Activated CD8-positive, alpha-beta memory T cell treated with anti-CD3 and anti-CD28 coated beads for 4 hours (primary cell): ENCODE results near the gene FBLN7.
"Not testable (repeated sequence)": the region's sequence is repeated elsewhere in the genome, so short reads cannot be mapped to it uniquely, and the experiment has no call there.

Experiments used
- DNase-seq, 2 donors: peaks; one replicate each; pipeline ENCODE4 v3.0.0-alpha.2; 2020; ENCODE audit warnings: low read depth in 2 of 2

Gene FBLN7, protein sequence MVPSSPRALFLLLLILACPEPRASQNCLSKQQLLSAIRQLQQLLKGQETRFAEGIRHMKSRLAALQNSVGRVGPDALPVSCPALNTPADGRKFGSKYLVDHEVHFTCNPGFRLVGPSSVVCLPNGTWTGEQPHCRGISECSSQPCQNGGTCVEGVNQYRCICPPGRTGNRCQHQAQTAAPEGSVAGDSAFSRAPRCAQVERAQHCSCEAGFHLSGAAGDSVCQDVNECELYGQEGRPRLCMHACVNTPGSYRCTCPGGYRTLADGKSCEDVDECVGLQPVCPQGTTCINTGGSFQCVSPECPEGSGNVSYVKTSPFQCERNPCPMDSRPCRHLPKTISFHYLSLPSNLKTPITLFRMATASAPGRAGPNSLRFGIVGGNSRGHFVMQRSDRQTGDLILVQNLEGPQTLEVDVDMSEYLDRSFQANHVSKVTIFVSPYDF

DNA sequence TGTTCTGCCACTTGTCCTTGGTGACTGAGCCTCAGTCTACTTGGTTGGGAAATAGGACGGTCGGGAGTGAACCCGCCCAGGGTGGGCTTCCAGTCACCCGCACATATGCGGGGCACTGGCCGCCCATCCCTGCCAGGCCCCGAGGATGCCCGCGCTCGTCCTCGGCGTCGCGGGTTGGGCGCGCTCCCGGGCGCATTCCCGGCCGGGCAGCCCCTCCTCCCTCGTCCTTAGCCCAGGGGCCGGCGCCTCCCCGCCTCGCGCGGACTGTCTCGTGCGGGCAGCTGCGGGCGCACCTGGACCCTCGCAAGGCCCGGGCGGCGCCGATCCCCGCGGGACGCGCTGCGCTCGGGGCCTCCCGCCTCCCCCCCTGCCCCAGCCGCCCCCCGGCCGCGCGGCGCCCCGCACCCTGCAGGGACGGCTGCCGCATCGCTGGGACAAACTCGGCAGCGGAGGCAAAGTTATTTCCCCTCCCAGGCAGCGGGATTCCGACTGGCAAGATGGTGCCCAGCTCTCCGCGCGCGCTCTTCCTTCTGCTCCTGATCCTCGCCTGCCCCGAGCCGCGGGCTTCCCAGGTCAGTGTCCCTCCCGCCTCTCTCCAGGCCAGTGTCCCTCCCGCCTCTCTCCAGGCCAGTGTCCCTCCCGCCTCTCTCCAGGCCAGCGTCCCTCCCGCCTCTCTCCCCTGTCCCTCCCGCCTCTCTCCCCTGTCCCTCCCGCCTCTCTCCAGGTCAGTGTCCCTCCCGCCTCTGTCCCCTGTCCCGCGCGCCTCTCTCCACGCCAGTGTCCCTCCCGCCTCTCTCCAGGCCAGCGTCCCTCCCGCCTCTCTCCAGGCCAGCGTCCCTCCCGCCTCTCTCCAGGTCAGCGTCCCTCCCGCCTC, at the start of gene FBLN7:
FBLN7 (plus strand) TSS at position 227 of the 874 bp plus-strand sequence; CDS start at position 498, 271 bp downstream.
- DNase-seq: no peak

DNA sequence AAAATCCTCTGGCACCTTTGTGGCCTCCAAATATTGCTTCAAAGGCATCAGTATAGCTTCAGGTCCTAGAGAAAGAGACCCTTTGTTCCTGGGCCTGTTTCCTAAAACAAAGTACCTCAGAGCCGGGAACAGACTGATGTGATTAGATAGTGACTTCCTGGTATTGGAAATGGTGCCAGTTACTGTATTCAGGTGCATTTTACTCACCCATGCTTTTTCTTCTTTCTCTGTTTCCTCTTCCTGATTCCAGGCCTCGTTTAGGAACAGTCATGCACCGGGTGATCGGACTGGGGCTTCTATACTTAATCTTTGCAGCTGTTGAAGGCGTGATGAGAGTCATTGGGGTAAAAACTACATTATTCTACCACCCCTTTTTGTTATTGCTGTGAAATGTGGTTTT, 48.8 kb upstream of the FBLN7 start:
- DNase-seq: no peak

DNA sequence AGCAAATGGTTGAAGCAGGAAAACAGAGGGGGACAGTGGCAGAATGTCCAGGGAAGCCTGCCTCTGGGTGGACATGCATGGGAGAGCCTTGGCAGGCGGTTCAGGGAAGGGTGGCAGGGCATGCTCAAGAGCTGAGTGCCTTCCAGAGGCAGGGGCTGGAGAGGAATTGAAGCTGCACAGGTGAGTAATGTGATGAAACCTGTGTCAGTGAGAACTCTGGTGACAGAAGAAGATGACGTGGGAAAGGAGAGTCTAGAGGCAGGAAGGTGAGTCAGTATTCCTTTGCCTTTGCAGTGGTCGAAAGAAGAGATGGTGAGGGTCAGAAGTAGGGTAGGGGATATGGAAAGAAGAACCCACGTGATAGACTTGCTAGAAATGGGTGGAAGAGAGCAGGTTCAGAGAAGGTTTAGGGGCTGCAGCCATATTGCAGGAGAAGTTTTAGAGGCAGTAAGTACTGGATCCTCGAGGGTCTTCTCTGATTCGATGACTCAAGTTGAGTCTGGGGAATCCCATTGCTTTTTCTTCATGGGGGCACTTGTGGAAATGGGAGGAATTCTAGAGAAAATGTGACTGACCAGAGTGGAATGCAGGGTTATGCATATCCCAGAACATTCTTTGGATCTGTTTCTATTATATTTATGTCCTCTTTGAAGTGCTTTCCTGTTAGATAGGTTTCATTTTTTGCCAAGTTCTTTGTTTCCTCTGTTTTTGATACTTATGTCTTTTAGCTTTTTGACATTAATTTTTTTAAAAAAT, 45.7 kb upstream of the FBLN7 start:
- no peak for DNase-seq

DNA sequence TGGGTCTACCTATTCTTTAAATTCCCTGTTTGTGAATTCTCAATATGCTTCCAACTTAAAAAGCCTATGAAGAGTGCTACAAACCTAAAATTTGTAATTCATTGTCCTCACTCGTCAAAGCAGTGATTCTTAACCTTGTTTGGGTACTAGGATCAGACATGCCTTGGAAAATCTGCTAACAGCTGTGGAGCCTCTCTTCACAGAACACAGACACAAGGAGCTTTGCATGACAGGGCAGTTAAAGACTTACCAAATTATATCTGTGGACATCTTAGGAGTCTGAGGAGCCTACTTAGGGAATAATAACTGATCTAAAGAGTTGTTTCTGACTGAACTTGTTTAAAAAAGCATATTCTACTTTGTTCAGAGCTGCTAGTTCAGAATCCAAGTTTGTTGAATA, 45.0 kb upstream of the FBLN7 start:
- no peak for DNase-seq

DNA sequence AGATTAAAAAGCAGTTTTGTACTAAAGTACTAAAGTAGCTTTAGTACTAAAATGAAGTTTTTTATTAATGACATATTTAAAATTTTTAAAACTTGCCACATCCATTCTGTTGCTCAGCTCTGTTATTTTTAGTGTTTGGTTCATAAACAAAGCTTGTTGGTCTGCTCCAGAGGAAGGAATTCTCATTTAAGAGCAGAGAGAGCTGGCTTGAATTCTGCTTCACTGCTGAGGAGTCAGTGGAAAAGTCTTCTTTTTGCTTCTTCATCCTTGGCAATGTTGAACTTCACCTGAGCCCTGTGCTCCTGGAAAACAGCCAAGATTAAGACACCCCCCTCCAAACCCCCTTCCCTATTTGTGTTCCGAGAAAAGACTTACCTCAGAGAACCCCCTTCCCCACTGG, 42.5 kb upstream of the FBLN7 start:
- no peak for DNase-seq

DNA sequence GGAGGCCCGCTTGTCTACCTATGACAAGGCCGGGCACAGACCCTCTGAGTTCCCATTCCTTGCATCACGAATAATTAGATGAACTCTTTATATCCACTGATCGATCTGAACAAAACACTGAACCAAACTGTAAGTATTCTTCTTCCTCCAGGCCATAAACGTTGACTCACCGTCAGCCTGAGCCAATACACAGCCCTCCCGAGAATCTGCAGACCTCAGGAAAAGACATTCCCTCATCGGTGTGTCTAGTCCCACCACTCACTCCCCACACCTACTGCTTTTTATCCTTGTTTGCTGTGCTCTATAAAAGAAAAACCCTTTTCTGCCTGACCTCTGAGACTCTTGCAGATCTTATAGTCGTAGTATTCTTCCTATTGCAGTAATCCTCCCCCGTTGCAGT, 42.1 kb upstream of the FBLN7 start:
- DNase-seq: no peak

DNA sequence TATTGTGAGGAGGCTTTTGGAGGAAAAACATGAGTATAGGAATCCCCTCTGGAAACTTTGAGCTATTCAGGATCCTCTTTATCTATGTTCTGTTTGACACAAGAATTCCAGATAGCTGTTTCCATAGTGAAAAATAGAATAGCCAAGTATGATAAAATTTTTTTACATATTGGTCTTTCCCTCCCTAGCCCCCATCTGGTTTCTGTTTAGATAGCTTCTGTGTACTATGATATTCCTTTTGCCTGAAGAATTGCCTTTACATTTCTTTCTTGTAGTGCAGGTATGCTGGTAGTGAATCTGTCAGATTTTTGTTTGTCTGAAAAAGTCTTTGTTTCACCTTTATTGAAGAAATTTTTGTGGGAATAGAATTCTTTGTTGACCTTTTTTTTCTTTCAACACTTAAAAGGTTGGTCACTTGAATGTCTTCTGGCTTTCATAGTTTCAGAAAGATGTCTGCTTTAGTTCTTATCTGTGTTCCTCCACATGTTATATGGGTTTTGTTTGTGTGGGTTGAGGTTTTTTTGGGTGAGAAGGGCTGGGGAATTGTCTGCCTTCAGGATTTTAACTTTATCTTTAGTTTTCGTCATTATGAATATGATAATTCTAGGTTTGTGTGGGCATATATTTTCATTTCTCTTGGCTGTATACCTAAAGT, 29.9 kb upstream of the FBLN7 start:
- DNase-seq: no peak

DNA sequence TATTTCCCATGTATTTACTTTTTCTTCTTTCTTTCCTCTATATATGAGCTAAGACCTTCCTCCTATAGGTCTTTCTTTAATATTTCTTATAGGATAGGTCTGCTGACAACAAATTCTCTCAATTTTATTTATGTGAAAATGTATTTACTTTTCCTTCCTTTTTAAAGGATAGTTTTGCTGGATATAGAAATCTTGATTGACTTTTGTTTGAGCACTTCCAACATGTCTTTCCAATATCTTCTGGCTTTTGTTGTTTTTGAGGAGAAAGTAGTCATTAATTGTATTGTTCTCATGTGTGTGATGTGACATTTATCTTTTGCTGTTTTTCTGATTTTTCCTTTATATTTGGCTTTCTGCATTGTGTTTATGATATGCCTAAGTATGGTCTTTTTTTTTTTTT, 28.9 kb upstream of the FBLN7 start:
- no peak for DNase-seq

DNA sequence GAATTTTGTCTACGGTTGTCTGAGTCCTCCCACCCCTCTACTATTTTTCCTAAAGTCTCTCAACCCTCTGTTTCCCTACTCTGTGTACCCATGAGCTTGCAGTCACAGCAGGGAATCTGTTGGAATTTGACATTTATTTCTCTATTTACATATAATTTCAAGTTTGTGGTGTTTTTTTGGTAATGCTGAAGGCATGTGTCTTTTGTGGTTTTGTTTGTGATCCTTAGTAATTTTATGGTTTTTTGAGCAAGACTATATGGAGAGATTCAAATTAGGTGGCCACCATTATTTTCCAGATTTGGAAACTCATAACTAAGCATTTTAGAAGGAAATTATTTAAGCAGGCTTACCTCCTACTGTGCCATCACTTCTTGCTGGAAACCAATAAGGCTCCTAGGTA, 27.2 kb upstream of the FBLN7 start:
- no peak for DNase-seq

DNA sequence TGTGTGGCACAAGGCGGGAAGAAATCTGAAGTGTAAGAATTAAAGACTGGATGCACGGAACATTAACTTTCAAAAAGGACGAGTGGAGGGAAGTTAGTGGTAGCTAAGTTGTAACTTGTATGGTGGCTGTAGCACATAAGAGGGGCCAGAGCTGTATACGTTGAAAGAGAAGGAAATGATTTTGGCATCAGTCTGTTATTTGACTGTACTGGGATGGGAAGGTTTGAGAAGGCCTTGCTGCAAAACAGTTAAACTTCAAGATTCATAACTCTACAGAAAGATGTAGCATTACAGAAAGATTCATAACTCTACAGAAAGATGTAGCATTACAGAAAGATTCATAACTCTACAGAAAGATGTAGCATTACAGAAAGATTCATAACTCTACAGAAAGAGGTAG, 24.8 kb upstream of the FBLN7 start:
- not testable (repeated sequence) for DNase-seq

DNA sequence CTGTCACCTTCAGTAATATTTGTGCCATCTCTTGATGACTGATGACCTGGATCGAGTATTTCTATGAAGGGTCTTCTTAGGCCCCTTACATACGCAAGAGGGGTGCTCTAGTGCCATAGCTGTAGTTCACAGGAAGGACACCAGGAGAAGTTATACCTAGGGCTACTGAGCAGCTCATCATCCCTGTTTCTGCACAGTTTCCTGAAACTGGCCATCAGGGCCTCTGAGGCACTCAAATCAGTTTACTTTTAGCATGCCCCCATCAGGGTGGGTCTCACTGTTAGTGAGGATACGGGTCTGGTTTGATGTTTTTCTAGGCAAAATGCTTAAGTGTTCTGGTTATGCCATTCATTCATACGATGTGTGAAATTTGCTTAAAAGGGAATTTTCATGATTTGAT, 20.0 kb upstream of the FBLN7 start:
- DNase-seq: no peak

DNA sequence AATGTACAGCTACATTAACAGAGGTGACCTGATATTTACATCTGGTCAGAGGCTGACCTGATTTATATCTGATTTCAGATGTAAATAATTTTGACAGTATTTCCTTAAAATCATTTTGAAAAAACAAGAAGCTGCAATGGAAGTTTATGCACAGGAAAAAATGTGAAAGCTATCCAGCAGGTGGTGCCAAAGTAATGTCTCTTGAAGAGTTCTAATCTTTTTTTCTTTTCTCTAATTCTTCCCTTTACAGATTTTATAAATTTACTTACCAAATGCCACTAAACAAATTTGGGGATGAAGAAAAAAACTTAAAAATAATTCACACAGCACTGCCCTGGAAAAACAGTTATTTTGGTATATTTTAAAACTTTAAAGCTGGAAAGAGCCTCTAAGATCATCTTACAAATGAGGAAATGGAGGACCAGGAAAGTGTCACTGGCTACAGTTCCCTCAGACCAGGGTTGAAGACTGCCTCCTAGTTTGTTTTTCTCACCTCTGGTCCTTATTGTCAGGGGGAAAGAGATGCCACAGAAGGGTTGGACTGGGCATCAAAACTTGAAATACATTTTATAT, 16.4 kb upstream of the FBLN7 start:
- peak in 1 of 2 donors; percentile 21 for DNase-seq

DNA sequence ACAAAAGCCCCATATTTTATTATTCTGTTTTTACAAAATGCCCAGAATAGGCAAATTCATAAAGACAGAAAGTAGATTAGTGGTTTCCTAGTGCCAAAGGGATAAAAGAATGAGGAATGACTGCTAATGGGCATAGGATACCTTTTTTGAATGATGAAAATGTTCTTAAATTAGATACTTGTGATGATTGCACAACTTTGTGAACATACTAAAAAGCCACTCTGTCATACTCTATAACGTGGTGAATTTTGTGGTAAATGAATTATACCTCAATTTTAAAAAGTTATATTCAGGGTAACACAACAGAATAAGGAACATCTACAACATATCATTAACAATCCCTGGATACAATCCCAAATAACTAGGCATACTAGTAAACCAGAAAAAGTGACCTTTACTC, 9.1 kb upstream of the FBLN7 start:
- no peak for DNase-seq

DNA sequence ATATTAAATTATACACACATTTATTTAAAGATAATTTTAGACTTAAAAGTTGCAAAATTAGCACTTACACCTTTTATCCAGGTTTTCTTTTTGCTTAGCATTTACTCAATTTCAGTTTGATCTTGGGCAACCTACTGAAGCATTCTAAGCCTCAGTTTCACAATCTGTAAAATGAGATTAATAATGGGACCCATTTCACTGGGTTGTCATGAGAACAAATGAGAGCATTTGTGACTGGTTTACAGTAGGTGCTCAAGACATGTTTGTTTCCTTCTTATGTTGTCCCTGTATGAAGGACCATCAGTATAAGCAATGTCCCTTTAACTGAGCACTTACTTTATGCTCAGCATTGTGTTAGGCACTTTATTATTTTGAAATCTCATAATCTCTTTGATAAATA, 4.8 kb upstream of the FBLN7 start:
- no peak for DNase-seq

DNA sequence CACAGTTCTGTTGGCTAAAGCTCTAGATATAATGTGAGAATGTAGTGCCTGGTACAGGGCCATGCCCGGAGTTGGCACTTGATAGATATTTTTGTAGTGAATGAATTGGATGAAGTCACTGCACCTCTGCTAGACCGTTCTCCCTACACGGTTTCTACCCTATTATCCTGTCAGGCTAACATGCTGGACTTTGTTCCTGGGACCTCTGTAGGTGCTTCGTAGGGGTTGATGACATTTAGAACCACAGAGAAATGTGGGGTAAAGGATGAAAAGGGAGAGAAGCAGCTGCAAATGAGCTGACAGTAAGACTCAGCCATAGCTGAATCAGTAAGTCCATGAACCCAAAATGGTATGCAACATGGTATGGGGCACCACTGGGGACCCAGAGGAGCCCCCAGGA, 4.1 kb upstream of the FBLN7 start:
- DNase-seq: no peak

DNA sequence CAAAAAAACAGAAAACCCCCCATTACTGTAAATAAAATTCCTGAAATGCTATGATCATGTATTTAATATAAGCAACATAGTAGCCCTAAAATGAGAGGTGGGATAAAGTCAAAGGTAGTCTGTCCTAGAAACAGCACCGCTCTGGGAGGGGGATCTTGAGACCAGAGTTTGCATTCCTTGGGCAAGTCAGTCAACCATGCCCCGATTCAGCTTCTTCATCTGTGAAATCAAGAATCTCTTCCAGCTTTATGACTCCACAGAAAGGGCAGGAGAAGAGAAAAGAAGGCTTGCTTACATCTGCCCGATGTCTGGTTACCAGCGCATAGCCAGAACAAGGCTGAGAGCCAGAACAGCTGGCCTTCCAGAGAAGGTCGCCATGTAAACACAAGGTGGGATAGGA, 2.1 kb upstream of the FBLN7 start:
- no peak for DNase-seq

DNA sequence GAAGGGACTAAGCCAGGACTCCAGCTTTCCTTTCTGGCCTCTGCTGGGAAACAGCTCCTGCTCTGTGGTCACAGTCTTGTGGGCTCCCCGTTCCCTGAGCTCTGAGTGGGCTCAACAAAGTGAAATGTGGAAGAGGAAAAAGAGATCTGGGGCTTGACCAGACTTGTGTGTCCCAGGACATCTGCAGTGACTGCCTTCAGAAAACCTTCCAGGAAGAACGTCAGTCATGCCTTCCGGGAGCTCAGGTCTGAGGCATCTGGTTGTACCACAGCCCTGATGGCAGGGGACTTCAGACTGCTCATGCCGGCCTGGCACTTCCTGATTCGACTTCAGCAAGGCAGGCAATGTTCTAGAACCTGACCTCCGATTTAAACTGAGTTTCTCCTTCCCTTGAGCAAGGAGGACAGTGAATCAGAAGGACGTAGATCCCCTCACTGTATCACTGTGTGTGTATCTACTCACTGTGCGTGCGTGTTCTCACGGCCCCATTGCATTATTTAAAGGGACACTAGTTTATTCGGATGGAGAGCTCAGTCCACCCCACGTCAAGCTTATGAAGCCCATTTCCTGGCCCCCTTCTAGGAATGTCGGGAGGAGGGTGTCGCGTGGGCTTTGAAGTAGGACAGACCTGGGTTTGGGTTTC, 548 bp upstream of the FBLN7 start:
- no peak for DNase-seq

DNA sequence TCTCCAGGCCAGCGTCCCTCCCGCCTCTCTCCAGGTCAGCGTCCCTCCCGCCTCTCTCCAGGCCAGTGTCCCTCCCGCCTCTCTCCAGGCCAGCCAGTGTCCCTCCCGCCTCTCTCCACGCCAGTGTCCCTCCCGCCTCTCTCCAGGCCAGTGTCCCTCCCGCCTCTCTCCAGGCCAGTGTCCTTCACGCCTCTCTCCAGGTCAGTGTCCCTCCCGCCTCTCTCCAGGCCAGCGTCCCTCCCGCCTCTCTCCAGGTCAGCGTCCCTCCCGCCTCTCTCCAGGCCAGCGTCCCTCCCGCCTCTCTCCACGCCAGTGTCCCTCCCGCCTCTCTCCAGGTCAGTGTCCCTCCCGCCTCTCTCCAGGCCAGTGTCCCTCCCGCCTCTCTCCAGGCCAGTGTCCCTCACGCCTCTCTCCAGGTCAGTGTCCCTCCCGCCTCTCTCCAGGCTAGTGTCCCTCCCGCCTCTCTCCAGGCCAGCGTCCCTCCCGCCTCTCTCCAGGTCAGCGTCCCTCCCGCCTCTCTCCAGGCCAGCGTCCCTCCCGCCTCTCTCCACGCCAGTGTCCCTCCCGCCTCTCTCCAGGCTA, 939 bp downstream of the FBLN7 start:
- DNase-seq: not testable (repeated sequence)

DNA sequence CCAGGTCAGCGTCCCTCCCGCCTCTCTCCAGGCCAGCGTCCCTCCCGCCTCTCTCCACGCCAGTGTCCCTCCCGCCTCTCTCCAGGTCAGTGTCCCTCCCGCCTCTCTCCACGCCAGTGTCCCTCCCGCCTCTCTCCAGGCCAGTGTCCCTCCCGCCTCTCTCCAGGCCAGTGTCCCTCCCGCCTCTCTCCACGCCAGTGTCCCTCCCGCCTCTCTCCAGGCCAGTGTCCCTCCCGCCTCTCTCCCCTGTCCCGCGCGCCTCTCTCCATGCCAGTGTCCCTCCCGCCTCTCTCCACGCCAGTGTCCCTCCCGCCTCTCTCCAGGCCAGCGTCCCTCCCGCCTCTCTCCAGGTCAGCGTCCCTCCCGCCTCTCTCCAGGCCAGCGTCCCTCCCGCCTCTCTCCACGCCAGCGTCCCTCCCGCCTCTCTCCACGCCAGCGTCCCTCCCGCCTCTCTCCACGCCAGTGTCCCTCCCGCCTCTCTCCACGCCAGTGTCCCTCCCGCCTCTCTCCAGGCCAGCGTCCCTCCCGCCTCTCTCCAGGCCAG, 1.5 kb downstream of the FBLN7 start:
- DNase-seq: not testable (repeated sequence)

DNA sequence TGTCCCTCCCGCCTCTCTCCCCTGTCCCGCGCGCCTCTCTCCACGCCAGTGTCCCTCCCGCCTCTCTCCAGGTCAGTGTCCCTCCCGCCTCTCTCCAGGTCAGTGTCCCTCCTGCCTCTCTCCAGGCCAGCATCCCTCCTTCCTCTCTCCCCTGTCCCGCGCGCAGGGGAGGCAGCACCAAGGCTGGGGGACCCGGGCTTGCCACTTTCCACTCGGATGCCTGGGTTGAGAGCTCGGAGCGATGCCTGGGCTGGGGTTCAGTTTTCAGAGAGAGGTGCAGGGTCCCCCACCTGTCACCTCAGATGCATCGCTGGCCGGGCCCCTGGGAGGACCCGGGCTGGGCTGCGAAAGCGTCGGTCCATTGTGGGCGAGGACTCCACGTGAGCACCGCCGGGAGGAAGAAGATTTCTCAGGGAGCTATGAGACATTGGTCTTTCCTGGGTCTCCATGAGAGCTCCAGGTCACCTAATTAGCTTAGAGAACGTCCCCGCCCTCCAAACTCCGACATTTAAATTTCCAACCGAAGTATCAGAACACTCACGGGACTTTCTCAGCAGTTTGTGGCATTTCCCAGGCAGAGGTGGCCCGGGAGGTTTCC, 2.1 kb downstream of the FBLN7 start:
- DNase-seq: no peak
